HG02970 (cell line): ENCODE results near the gene PTPRN2.
"Not testable (repeated sequence)": the region's sequence is repeated elsewhere in the genome, so short reads cannot be mapped to it uniquely, and the experiment has no call there.

Experiments
- ATAC-seq: cut with Tn5 transposase; IDR thresholded peaks from one replicate; pipeline ENCODE4 v1.9.1; 2021; ENCODE audit warnings: mild to moderate bottlenecking, moderate library complexity, moderate number of reproducible peaks; ENCODE audit not compliant: unreplicated experiment, low FRiP score

PTPRN2 gene

DNA sequence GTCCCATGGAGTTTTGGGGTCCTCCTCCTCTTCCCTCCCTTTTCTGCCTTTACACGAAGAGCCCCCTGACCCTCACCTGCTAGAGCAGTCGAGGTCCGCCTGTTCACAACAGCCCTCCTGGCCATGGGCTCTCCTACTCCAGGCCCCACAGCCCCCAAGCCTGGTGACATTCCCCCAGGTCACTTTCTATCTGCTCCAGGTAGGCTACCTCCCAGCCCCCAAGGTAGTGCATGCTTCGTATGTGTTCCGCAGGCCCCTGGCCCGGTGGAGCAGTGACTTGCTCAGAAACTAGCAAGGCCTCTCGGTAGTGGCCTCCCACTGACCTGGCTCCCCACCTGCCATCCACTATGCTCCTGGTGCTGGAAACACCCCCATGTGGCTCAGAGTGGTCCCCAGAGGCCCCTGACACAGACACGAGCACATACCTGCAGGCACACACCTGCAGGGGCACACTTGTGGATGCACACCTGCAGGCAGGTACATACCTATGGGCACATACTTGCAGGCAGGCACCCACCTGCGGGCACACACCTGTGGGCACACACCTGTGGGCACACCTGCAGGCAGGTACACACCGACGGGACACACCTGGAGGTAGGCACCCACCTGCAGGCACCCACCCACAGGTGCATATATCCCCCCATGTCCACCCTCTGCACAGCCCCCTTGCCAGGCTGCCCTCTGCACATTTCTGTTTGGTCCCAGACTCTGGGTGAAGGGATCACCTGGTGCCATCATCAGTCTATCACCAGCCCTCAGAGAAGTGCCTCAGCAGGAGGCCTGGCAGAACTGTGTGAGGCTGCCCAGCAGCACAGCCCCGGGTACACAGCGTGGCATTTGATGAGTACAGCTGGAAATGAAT is 322.5 kb downstream of the PTPRN2 start:
- no peak for ATAC-seq

DNA sequence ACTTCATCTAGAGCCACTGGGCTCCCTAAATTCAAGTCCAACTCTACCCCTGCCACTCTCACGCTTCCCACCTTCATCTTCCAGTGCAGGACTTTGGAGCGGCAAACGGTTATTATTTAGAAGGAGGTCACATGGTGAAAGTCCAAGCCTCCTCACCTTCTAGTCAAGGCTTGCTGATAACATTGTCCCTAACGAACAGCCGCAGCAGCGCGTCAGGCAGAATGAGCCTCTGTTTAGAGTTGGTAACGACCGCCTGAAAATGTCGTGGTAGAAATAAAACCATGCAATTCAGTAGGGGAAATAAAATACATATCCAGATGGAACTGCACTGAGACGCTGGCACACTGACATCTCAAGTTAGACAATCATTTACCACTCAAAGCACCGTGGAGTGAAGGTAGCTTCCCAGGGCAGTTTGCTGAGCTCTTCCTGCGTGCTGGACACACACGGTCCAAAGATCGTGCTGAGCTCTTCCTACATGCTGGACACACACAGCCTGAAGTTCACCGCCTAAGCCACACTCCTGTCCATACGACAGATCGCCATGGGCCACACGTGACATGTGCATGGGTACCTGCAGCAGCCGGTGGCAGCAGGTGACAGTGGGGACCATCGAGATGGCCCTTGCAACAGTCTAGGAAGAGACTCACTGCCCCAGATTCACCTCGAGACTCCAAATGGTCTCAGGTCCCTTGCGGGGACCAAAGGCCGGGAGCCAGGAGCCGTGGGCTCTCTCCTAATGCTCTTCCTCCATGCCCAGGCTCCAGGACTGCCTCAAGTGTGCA is 323.5 kb downstream of the PTPRN2 start:
- ATAC-seq, result no peak

DNA sequence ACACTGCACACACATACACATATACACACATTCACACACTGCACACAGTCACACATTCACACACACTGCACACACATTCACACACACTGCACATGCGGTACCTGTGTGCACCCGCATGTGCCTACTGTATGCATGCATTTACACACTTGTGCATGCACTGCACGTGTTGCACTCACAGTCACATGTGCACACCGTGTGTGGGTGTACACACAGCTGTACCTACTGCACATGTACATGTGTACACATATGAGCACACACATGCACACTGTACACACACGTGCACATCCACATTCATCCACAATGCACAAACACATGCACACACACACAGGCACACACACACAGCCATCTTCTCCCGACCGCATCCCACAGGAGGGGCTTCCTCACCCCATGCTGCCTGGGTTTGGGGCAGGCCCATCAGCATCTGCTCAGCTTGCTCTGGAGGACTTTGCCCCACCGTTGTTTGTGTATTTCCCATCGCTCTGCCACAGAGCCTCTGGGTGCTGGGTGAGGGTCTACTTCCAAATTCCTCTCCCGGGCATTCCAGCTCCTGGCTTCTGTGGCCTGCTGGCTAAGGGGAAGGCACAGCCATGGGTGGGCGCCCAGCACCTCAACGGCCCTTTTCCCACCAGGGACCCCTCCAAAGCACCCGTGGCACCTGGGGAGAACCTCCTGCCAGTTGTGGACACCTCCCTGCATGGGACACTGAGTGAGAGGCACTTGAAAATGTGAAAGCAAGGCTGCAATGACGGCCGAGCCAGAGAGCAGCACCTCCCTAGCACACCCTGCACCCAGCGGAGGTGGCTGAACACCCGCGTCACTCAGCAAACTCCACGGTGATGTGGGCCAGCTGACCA is 324.3 kb downstream of the PTPRN2 start:
- no peak for ATAC-seq

DNA sequence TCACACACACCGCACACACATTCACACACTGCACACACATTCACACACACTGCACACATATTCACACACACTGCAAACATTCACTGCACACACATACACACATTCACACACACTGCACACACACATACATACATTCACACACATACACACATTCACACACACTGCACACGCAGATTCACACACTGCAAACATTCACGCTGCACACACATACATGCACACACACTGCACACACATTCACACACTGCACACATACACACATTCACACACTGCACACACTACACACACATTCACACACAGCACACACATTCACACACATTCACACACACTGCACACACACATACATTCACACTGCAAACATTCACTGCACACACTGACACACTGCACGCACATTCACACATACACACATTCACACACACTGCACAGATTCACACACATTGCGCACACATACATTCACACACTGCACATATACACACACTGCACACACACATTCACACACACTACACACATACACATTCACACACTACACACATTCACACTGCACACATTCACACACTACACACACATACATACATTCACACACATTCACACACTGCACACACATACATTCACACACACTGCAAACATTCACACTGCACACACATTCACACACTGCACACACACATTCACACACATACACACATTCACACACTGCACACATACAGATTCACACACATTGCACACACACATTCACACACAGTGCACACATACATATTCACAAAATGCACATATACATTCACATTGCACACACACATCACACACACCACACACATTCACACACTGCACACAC is 325.1 kb downstream of the PTPRN2 start:
- no peak for ATAC-seq

DNA sequence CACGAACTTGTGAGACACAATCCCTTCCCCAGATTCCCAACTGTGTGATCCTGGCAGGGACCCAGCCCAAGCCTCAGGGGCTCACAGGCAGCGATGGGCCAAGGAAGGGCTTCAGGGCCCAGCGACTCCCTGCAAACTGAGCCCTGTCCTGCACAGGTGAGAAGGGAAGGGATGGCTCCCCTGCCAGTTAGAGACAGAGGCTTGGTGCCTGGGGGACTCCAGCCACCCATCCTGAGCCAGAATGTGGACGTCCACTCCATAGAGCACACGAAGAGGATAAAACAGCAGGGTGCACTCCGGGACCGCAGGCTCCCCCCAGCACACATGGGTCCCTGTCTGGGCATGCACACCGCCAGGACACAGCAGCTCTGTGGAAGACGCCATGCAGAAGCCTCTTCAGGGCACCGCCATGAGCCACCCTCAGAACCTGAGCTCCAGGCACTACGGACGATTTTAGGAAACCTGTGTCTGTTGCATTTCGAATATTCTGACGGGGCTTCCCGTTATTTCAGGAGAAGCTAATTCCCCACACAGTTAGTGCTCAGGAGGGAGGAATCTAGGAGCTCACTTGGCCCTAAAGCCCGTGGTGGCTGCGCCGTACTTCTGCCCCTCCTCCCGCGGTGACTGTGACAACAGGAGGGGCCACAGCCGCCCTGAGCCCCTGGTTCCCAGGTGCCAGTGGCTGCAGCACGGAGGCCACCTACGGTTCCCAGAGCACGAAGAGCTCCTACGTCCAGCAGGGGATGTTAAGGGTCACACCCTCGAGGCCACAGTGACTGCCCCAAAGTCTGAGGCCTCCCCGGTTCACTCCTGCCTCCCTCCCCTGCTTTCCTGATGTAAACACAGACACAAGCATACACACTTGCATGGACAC is 326.0 kb downstream of the PTPRN2 start:
- ATAC-seq, result no peak

DNA sequence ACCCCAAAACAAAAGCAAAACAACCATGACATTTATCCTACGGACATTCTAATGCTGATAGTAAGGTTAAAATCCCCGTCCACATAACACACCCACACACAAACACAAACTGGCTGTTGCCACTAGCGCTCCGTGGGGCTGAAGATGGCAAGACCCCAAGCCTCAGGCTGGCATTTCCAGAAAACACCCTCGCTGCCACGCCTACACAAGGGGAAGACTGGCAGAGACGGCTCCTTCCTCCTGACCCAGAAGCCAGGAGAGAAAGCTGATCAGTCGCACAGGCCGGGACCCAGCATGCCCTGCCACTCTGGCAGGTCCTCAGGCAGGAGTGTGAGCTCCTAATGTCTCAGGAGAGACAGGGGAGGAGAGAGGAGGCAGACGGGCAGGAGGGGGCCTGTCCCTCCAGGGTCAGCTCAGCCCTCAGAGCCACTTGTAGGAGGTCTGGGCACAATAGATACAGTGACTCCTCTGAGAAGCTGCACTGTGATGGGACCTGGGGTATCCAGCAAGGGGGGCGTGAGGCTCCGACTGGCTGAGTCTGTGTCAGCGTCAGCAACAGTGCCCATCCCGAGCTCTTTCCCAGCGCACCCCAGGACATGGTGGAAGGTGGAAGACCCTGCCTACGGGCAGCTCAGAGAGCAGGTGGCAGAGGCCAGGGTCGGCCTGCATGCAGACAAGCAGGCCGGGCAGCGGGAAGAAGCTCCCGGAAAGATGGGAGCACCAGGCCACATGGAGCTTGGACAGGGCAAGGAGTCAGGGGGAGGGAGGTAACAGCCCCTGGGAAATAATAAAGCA is 326.9 kb downstream of the PTPRN2 start:
- ATAC-seq, result no peak

DNA sequence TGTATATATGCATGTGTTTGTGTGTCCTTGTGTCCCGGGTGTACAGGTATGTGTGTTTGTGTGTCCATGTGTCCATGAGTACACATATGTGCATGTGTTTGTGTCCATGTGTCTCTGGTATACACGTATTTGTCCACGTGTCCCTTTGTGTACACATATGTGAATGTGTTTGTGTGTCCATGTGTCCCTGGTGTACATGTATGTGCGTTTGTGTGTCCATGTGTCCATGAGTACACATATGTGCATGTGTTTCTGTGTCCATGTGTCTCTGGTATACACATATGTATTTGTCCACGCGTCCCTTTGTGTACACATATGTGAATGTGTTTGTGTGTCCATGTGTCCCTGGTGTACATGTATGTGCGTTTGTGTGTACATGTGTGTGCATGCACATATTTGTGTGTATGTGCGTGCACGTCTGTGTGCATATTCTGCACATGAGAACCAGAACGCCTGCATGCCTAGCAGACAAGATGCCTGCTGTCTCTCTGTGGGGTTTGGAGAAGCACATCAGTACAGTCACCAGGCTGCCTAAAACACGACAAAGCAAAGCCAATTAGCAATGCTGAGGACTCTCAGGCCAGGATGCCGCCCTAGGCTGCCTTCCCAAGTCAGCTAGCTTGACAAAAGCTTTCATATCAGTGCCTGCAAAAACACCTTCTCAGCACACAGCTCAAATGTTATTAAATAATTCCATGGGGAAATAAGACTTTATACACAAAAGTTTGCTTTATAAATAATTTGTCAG is 327.8 kb downstream of the PTPRN2 start:
- ATAC-seq, result no peak

DNA sequence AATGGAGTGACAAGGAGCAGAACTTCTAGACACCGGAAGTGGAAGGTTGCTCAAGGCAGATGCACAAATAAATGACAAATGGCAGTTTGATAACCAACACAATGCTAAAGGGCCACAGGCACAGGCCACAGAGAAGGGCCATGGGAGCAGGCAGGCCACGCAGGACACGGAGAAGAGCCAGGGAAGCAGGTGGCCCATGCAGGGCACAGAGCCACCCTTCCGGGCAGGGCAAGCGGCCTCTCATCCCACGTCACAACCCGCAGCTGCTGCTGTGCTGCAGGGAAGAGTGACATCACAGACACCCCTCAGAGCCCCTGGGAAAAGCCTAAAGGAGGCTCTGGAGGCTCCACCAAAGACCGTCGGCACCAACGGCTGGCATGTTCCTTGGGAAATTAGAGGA is 328.5 kb downstream of the PTPRN2 start:
- no peak for ATAC-seq

DNA sequence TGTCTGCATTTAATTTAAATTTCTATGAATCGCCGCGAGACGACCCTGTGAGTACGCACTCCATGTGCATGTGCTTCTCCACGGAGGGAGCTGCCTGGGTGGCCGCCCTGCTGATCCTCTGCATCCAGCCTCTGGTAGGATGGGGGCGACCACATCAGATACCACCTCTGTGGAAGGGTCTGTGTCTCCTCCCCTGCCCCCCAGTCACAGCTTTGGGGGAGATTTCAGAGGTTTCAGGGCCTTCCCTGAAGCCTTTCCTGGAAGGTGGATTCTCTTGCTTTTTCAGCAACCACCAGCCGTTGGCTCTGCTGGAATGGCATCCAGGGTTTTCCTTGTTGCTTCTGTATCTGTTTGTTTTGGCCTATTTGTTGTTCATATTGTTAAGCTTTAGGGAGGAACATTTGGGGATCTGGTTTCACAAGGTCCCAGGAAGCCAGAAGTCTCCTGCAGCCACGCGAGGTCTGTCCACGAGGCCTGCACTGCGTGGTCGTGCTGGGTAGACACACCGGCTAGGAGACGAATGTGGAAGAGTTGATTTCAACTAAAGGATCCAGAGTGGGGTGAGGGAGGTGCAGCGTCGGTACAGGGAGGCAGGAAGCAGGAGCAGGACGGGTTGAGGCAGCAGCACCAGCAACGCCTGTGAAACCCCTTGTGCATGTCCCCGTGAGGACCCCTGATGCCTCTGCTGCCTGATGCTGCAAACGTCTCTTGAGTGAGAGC is 329.1 kb downstream of the PTPRN2 start:
- ATAC-seq, result no peak

DNA sequence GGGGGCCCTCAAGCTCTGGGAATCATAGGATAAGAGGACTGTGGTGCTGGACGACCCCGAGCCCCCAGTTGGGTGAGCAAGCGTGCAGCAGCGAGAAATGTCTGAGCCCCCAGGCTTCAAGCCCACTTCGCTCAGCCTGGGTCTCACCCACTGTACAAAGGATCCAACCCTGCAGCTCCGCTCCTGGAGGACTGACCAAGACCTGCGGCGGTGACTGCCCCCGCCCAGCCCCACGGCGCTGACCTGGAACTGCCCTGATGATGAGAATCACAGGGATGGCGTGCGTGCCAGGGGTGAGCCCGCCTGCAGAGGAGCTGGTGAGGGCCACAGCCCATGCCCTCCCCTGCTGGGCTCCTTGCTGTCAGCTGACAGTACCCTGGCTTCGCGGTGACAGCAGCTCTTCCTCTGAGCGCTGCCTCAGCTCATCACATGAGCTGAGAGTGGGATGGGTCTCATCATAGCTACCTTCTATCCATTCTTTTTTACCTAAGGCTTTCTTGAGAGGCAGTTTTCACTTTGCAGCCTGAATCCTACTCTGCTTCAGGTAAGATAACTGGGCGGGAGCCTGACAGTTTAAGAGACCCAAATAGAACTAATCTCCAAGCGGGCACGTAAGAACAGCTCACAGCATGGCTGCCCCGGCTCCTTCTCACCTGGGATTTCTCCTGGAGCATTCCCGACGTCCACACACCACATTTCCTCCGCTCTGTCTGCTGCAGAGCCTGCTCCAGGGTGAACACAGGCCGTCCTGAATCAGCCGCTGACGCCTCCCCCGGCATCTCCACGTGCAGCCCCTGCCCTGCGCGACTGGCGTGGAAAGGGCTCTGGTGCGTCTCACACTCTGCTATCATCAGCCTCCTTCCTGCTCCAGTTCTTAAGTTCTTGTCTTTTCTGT is 329.9 kb downstream of the PTPRN2 start:
- ATAC-seq, result no peak

DNA sequence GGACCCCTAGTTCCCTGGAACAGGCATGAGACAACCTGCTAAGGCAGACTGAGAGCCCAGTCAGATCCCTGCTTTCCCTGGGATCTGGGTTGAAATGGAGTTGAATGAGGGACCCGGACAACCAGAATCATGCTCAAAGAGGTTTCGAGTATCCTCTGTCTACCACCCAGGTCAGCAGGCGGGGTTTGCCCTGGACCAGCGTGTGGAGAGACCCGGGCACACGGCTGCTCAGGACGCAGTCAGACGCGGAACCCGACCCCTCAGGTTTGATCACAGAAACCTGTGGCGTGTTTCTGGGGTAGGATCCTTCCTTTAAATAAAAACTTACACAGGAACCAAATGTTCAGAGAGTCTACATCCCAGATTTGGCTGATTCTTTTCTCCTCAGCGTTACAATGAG is 330.6 kb downstream of the PTPRN2 start:
- no peak for ATAC-seq

DNA sequence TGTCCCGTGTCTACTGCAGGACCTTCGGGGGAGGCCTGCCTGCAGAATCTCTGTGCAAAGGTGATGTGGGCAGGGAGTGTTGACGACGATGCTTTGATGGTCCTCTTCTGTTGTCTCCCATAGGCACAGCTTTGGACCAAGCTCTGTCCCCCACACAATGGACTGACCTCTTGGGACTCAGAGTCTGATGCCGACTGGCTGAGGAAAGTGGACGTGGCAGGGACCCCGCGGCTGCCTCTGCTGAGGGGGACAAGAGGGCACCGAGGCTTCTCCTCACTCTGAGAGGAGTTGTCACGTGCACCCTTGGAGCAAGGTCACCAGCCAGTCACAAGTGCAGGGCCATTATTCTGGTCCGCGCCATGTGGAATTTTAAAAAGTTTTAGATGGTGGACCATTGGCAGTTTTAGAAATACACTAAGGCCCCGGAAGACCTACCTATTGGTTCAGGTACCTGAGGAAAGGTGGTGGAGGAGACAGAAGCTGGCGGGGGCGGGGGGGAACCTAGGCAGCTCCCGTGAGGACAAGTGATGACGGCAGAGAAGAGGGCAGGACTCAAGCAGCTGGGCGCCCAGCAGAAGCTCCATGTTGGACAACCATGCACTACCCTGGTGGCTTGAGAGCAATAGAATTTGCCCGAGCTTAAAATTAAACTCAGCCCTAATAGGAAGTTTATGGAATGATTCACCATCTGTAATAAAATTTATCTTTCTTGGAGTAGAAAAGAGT is 331.4 kb downstream of the PTPRN2 start:
- ATAC-seq, result no peak

DNA sequence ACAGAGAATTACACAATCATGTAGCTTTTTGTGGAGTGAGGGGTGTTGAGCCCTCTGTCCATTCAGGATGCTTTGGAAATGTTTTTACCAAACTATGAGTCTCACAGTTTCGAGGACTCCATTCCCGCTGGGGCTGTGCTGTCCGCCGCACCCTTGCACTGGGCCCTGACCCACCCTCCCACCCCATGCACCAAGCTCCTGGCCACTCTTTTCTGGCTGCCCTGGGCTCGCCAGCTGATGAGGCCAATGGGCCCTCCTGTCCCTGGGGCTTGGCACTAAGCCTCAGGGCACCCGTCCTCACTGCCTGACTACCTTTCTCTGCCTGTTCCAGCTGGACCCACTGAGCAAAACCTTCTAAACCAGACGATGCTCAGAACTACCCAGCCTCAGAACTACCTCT is 332.1 kb downstream of the PTPRN2 start:
- ATAC-seq, result no peak

DNA sequence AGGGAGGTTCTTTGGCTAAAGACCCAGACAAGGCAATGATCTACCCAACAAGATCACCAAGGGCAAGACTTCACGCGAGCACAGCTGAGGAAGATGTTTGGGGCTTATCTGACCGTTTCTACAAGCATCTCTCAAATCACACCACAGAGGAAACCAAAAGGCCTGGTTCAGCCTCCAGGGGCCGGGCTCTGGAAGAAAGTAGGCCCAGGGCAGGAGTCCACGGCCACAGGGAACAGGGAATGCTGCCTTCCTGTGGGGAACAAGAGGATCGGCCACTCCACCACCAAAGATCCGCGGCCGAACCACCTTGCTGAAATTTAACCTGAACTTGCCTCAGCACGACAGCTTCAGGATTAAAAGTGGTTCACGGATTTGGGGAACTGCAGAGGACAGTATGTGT is 332.5 kb downstream of the PTPRN2 start:
- ATAC-seq, result no peak

DNA sequence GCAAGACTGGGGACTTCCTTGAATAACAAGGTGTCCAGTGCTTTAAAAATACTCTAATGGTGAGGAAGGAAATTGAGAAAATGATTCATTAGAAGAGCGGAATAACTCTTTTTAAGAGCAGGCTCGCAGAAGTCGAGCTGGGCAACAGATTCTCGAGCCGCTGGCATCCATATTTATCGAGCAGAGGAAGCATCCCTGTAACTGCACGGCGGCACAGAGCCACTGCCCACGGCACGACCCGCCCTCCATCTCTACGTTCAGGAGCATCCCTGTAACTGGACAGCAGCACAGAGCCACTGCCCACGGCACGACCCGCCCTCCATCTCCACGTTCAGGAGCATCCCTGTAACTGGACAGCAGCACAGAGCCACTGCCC is 334.0 kb downstream of the PTPRN2 start:
- ATAC-seq, result not testable (repeated sequence)
